DOHH2 (cell line): ENCODE measurements around the gene NBEA.

Experiments used
- EZH2phosphoT487 ChIP-seq: fragments of 200-600 bp; sonication (generic); IDR thresholded peaks from 2 replicates; pipeline ENCODE4 v1.6.1; 2017; ENCODE audit warnings: borderline replicate concordance, mild to moderate bottlenecking, antibody characterized with exemption, low read length, moderate library complexity, mixed read lengths
- TF ChIP-seq, protein P1 (sequence below): fragments of 200-600 bp; sonication (generic); IDR thresholded peaks from one replicate; pipeline ENCODE4 v1.5.1; 2014; ENCODE audit warnings: antibody characterized with exemption, mild to moderate bottlenecking, low read depth, low read length; ENCODE audit not compliant: poor library complexity, severe bottlenecking

- TF ChIP-seq, protein P1, sequence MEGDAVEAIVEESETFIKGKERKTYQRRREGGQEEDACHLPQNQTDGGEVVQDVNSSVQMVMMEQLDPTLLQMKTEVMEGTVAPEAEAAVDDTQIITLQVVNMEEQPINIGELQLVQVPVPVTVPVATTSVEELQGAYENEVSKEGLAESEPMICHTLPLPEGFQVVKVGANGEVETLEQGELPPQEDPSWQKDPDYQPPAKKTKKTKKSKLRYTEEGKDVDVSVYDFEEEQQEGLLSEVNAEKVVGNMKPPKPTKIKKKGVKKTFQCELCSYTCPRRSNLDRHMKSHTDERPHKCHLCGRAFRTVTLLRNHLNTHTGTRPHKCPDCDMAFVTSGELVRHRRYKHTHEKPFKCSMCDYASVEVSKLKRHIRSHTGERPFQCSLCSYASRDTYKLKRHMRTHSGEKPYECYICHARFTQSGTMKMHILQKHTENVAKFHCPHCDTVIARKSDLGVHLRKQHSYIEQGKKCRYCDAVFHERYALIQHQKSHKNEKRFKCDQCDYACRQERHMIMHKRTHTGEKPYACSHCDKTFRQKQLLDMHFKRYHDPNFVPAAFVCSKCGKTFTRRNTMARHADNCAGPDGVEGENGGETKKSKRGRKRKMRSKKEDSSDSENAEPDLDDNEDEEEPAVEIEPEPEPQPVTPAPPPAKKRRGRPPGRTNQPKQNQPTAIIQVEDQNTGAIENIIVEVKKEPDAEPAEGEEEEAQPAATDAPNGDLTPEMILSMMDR, result no peak
- no peak for TF ChIP-seq EZH2phosphoT487
Measured at GRCh38 chr13:35347679-35348205, 405.7 kb downstream of the NBEA start.
